GM19043 (cell line): ENCODE results near the gene ZBTB16.

Source experiments
- ATAC-seq: cut with Tn5 transposase; IDR thresholded peaks from one replicate; pipeline ENCODE4 v1.9.1; 2021; ENCODE audit warnings: low read depth; ENCODE audit not compliant: unreplicated experiment

The ZBTB16 gene

GRCh38 chr11:114221037-114221436 lies 161.5 kb downstream of the ZBTB16 start:
- ATAC-seq: no peak

GRCh38 chr11:114225661-114226060 lies 166.2 kb downstream of the ZBTB16 start:
- ATAC-seq: no peak

GRCh38 chr11:114226356-114226755 lies 166.8 kb downstream of the ZBTB16 start:
- no peak for ATAC-seq

- ATAC-seq: no peak
These were observed 169.2 kb downstream of the ZBTB16 start for GRCh38 chr11:114228435-114229411.

GRCh38 chr11:114230031-114230704 lies 170.7 kb downstream of the ZBTB16 start:
- no peak for ATAC-seq

GRCh38 chr11:114232400-114233059 lies 173.0 kb downstream of the ZBTB16 start:
- ATAC-seq: no peak

- no peak for ATAC-seq
These were observed 174.2 kb downstream of the ZBTB16 start for GRCh38 chr11:114233755-114234154.

GRCh38 chr11:114236829-114237228 lies 177.3 kb downstream of the ZBTB16 start:
- ATAC-seq: no peak

- no peak for ATAC-seq
These were observed 178.1 kb downstream of the ZBTB16 start for GRCh38 chr11:114237321-114238280.

- ATAC-seq: no peak
These were observed 180.2 kb downstream of the ZBTB16 start for GRCh38 chr11:114239753-114240161.

- no peak for ATAC-seq
These were observed 182.5 kb downstream of the ZBTB16 start for GRCh38 chr11:114242032-114242431.

- ATAC-seq: no peak
These were observed 184.2 kb downstream of the ZBTB16 start for GRCh38 chr11:114243461-114244372.

GRCh38 chr11:114244726-114245394 lies 185.3 kb downstream of the ZBTB16 start:
- no peak for ATAC-seq

GRCh38 chr11:114246321-114247069 lies 187.0 kb downstream of the ZBTB16 start:
- no peak for ATAC-seq

- no peak for ATAC-seq
These were observed 187.7 kb downstream of the ZBTB16 start for GRCh38 chr11:114247070-114247789.

GRCh38 chr11:114250180-114250579 lies 190.7 kb downstream of the ZBTB16 start:
- no peak for ATAC-seq
